Measurements from ENCODE around the gene GFPT2. TPM values are rescaled to one million over a fixed set of nuclear protein-coding genes. Genes with fewer than 3 reads are reported as not detected.

GFPT2 gene
- total and polyA plus RNA-seq, 2 of the 8 experiments (the other 6 are each of a cell fraction or from before 2014, with no cell fraction given) = 83.7 to 143 TPM

GRCh38 chr5:180329138-180329435 lies 24.0 kb downstream of the GFPT2 start:
- FAIRE-seq (no peak), DNase-seq (ENCODE audit: low read depth in 1 of 2, low spot score in 2 of 2) (no peak)
- no peak overlapping the region for H3K4me3 ChIP-seq (ENCODE audit: extremely low read depth in 1 of 4, insufficient read depth in 2 of 4, low read depth in 3 of 4, low read length in 4 of 4)
- H3K56ac ChIP-seq (replicated peaks; ENCODE audit: insufficient read length, low read depth, low read length) = no peak overlapping the region
- H3K9ac ChIP-seq (replicated peaks in 1 of 4; ENCODE audit: extremely low read depth in 1 of 4, low read depth in 3 of 4, low read length in 3 of 4) = no peak overlapping the region
- H2BK20ac ChIP-seq (ENCODE audit: low read length) = no peak overlapping the region
- H3K79me1 ChIP-seq (ENCODE audit: low read depth, low read length) = no peaks in the 10 kb centered on the region; the same call in 1 of the 2 replicates
- no peak overlapping the region for H3K4ac ChIP-seq (replicated peaks; ENCODE audit: insufficient read length, low read depth, low read length)
- H3K36me3 ChIP-seq (ENCODE audit: control insufficient read depth in 2 of 4, insufficient read depth in 4 of 4, low read length in 3 of 4) = peaks cover 36 to 74% (median 61%) of the 10 kb centered on the region in 4 experiments
- no peak overlapping the region for H3K14ac ChIP-seq (ENCODE audit: insufficient read length)
- no peaks in the 10 kb centered on the region for H3K23me2 ChIP-seq (ENCODE audit: low read depth, low read length)
- H3K9me3 ChIP-seq (ENCODE audit: insufficient read depth in 2 of 2, low read depth in 1 of 2, low read length in 1 of 2) = no peaks in the 10 kb centered on the region
- CTCF ChIA-PET (ENCODE audit: partially characterized antibody) = interaction anchor here (0.7 to 14.0 kb wide), 45 partner anchors 9 to 503 kb away, joined by 3 to 192 read pairs (median 5); no protein-coding TSS in a partner anchor
- H2AFZ ChIP-seq (ENCODE audit: low read length) = no peak overlapping the region
- H3K4me1 ChIP-seq (replicated peaks in 1 of 4; ENCODE audit: control insufficient read depth in 3 of 4, insufficient read depth in 4 of 4, low read length in 3 of 4) = peaks cover 12 to 16% (median 13%) of the 10 kb centered on the region in 4 experiments
- no peaks in the 10 kb centered on the region for H3K27me3 ChIP-seq (replicated peaks in 1 of 4; ENCODE audit: control insufficient read depth in 3 of 4, extremely low read depth in 1 of 4, insufficient read depth in 3 of 4, low read length in 3 of 4)
- H4K5ac ChIP-seq (ENCODE audit: insufficient read length, low read depth, low read length) = no peak overlapping the region
- H2BK120ac ChIP-seq (replicated peaks; ENCODE audit: low read depth, low read length) = no peak overlapping the region
- H3K4me2 ChIP-seq (ENCODE audit: insufficient read depth in 1 of 2, low read depth in 2 of 2, low read length in 2 of 2) = no peak overlapping the region
- POLR2A ChIA-PET (ENCODE audit: partially characterized antibody) = interaction anchor here (0.9 to 10.9 kb wide), 9 partner anchors 9 to 162 kb away, joined by 3 to 146 read pairs (median 4); no protein-coding TSS in a partner anchor
- peaks cover 0 to 7% of the 10 kb centered on the region in 2 experiments for H4K20me1 ChIP-seq (replicated peaks in 1 of 2; ENCODE audit: control insufficient read depth in 1 of 2, insufficient read depth in 2 of 2, low read length in 2 of 2)
- no peak overlapping the region for H2AK5ac ChIP-seq (ENCODE audit: low read depth, low read length)
- H2BK5ac ChIP-seq (ENCODE audit: low read depth, low read length) = no peak overlapping the region
- H2BK12ac ChIP-seq (ENCODE audit: low read depth, low read length) = no peak overlapping the region
- no peak overlapping the region for H3K27ac ChIP-seq (ENCODE audit: low read depth, low read length)
- WGBS, 2 experiments (ENCODE audit: extremely low coverage in 1 of 2, insufficient coverage in 1 of 2, insufficient read length in 1 of 2, insufficient replicate concordance in 2 of 2, low coverage in 1 of 2, low lambda C conversion rate in 2 of 2, missing lambda C conversion rate in 1 of 2) = 83% methylated on average over 7 of the region's 7 CpGs; no CpG with 5 or more reads in 1 of the 2 experiments
- H3K18ac ChIP-seq (ENCODE audit: extremely low read depth, low read length) = no peak overlapping the region
- H4K91ac ChIP-seq (replicated peaks; ENCODE audit: insufficient read length, low read length) = no peak overlapping the region
- H2BK15ac ChIP-seq (ENCODE audit: low read length) = no peak overlapping the region
- no peak overlapping the region for H4K8ac ChIP-seq (ENCODE audit: extremely low read depth, insufficient read depth, low read length)
- no peak overlapping the region for H3K23ac ChIP-seq (ENCODE audit: insufficient read length)
- no peaks in the 10 kb centered on the region for H3K79me2 ChIP-seq (ENCODE audit: control insufficient read depth in 1 of 2, insufficient read depth in 2 of 2, low read length in 2 of 2)
- TF ChIP-seq RNF2 (IDR thresholded peaks at IDR 0.05; ENCODE audit: borderline replicate concordance, low read depth, low read length, missing control alignments, poor library complexity, severe bottlenecking) (no peak), RXRA (IDR thresholded peaks at IDR 0.05; ENCODE audit: insufficient read depth, low read depth, low read length) (no peak), ATF3 (IDR thresholded peaks at IDR 0.05; ENCODE audit: insufficient read depth, low read depth, low read length) (no peak), GTF2F1 (IDR thresholded peaks at IDR 0.05; ENCODE audit: borderline replicate concordance, low read depth, low read length) (no peak), RFX5 (IDR thresholded peaks at IDR 0.05; ENCODE audit: borderline replicate concordance, low read depth, low read length) (no peak), POLR2AphosphoS5 (IDR thresholded peaks at IDR 0.05; ENCODE audit: low read depth, low read length) (no peak), JUND (IDR thresholded peaks at IDR 0.05; ENCODE audit: low read length) (no peak), CHD1 (IDR thresholded peaks at IDR 0.05; ENCODE audit: low read depth, low read length) (no peak), TAF7 (optimal IDR thresholded peaks at IDR 0.05; ENCODE audit: borderline replicate concordance, low read depth, low read length) (no peak), SP4 (IDR thresholded peaks at IDR 0.05; ENCODE audit: low read length) (no peak), KDM1A (IDR thresholded peaks at IDR 0.05; ENCODE audit: borderline replicate concordance, low read length) (no peak), BCL11A (IDR thresholded peaks at IDR 0.05; ENCODE audit: low read depth in 2 of 2, low read length in 2 of 2) (no peak)

Data from H1 (cell line).